Mesendoderm (in vitro differentiated cells): Measurements from ENCODE around the gene STOM.

ENCODE experiments used
- DNase-seq: peaks from one replicate; pipeline ENCODE4 v3.0.0; 2013
- H2AK5ac ChIP-seq: 2 replicates; pipeline ENCODE4 v1.6.1; 2013; ENCODE audit warnings: low read length, inconsistent platforms
- H2BK120ac ChIP-seq: 2 replicates; pipeline ENCODE4 v1.6.1; 2013; ENCODE audit warnings: low read depth, mild to moderate bottlenecking, low read length, moderate library complexity, mixed read lengths
- H2BK15ac ChIP-seq: replicated peaks from 2 replicates; pipeline ENCODE4 v1.6.1; 2013; ENCODE audit warnings: low read depth, mild to moderate bottlenecking, moderate library complexity
- H2BK5ac ChIP-seq: 2 replicates; pipeline ENCODE4 v1.6.1; 2013; ENCODE audit warnings: low read length, inconsistent platforms
- H3K18ac ChIP-seq: 2 replicates; pipeline ENCODE4 v1.6.1; 2013; ENCODE audit warnings: mild to moderate bottlenecking, low read length, mixed read lengths
- H3K23ac ChIP-seq: one replicate; pipeline ENCODE4 v1.6.1; 2013; ENCODE audit warnings: low read length
- H3K27ac ChIP-seq: 2 replicates; pipeline ENCODE4 v1.5.1; 2013; ENCODE audit warnings: low read depth, mild to moderate bottlenecking, inconsistent platforms, low read length, moderate library complexity
- H3K27me3 ChIP-seq: 2 replicates; pipeline ENCODE4 v1.6.1; 2013; ENCODE audit warnings: low read length, control low read depth, mild to moderate bottlenecking, inconsistent platforms; ENCODE audit not compliant: insufficient read depth, poor library complexity
- H3K36me3 ChIP-seq: 2 replicates; pipeline ENCODE4 v1.6.1; 2013; ENCODE audit warnings: low read length, inconsistent platforms; ENCODE audit not compliant: control insufficient read depth, insufficient read depth
- H3K4ac ChIP-seq: one replicate; pipeline ENCODE4 v1.6.1; 2013; ENCODE audit warnings: low read depth, mild to moderate bottlenecking, low read length, moderate library complexity
- H3K4me1 ChIP-seq: 2 replicates; pipeline ENCODE4 v1.6.1; 2013; ENCODE audit warnings: low read depth, low read length, inconsistent platforms; ENCODE audit not compliant: control insufficient read depth
- H3K4me2 ChIP-seq: 2 replicates; pipeline ENCODE4 v1.6.1; 2013; ENCODE audit warnings: low read length
- H3K4me3 ChIP-seq: 2 replicates; pipeline ENCODE4 v1.5.1; 2013; ENCODE audit warnings: mild to moderate bottlenecking, low read length
- H3K56ac ChIP-seq: one replicate; pipeline ENCODE4 v1.6.1; 2013; ENCODE audit warnings: low read length
- H3K79me1 ChIP-seq: 2 replicates; pipeline ENCODE4 v1.6.1; 2013; ENCODE audit warnings: low read length, inconsistent platforms
- H3K79me2 ChIP-seq: 2 replicates; pipeline ENCODE4 v1.6.1; 2013; ENCODE audit warnings: mild to moderate bottlenecking, low read length; ENCODE audit not compliant: control insufficient read depth, insufficient read depth
- H3K9ac ChIP-seq: 2 replicates; pipeline ENCODE4 v1.6.1; 2013; ENCODE audit warnings: low read length, inconsistent platforms
- H4K5ac ChIP-seq: one replicate; pipeline ENCODE4 v1.6.1; 2013; ENCODE audit warnings: low read length
- H4K8ac ChIP-seq: one replicate; pipeline ENCODE4 v1.6.1; 2013; ENCODE audit warnings: low read depth, mild to moderate bottlenecking, control low read depth, low read length, moderate library complexity
- WGBS: extraction: QIAGEN DNeasy Blood & Tissue Kit; methylation state at CpG from one replicate; pipeline ENCODE4 v1.1.7; 2013; ENCODE audit warnings: low lambda C conversion rate, missing lambda C conversion rate; ENCODE audit not compliant: insufficient coverage; ENCODE audit errors: extremely low coverage; 5-methylcytosine and 5-hydroxymethylcytosine counted together

The STOM gene

GRCh38 chr9:121316852-121317373 is 53.1 kb downstream of the STOM start:
- Histone ChIP-seq H3K79me2 (no peaks in the 10 kb centered on the region), H2BK5ac (no peak overlapping the region), H3K27me3 (no peaks in the 10 kb centered on the region), H4K8ac (no peak overlapping the region), H3K4ac (no peak overlapping the region), H2BK120ac (no peak overlapping the region), H3K18ac (no peak overlapping the region), H3K23ac (no peak overlapping the region), H2AK5ac (no peak overlapping the region), H3K56ac (no peak overlapping the region), H4K5ac (no peak overlapping the region), H3K9ac (no peak overlapping the region), H3K36me3 (no peaks in the 10 kb centered on the region), H3K4me3 (no peak overlapping the region), H2BK15ac (no peak overlapping the region), H3K79me1 (no peaks in the 10 kb centered on the region), H3K27ac (no peak overlapping the region), H3K4me2 (no peak overlapping the region), H3K4me1 (no peaks in the 10 kb centered on the region)
- no CpG with 5 or more reads among the region's 11 CpGs for WGBS
- no peak for DNase-seq

GRCh38 chr9:121316378-121316777 is 53.7 kb downstream of the STOM start:
- Histone ChIP-seq H3K4ac (no peak overlapping the region), H3K4me3 (no peak overlapping the region), H3K4me2 (no peak overlapping the region), H3K27ac (no peak overlapping the region), H3K36me3 (no peaks in the 10 kb centered on the region), H3K18ac (no peak overlapping the region), H3K23ac (no peak overlapping the region), H2BK5ac (no peak overlapping the region), H3K79me2 (no peaks in the 10 kb centered on the region), H3K79me1 (no peaks in the 10 kb centered on the region), H3K27me3 (no peaks in the 10 kb centered on the region), H3K4me1 (no peaks in the 10 kb centered on the region), H4K8ac (no peak overlapping the region), H2BK120ac (no peak overlapping the region), H2AK5ac (no peak overlapping the region), H3K56ac (no peak overlapping the region), H4K5ac (no peak overlapping the region), H2BK15ac (no peak overlapping the region), H3K9ac (no peak overlapping the region)
- DNase-seq: no peak
- no CpG with 5 or more reads among the region's 6 CpGs for WGBS

- DNase-seq: no peak
- H3K36me3 ChIP-seq: no peaks in the 10 kb centered on the region
Measured at GRCh38 chr9:121313458-121314152, 56.4 kb downstream of the STOM start.

GRCh38 chr9:121312169-121312568 is 57.9 kb downstream of the STOM start:
- H3K36me3 ChIP-seq: no peaks in the 10 kb centered on the region
- no peak overlapping the region for H3K4me2 ChIP-seq
- H2AK5ac ChIP-seq: no peak overlapping the region
- H4K8ac ChIP-seq: no peak overlapping the region
- no peak overlapping the region for H3K27ac ChIP-seq
- H3K18ac ChIP-seq: no peak overlapping the region
- WGBS: no CpG with 5 or more reads among the region's 17 CpGs
- H2BK15ac ChIP-seq: no peak overlapping the region
- H3K56ac ChIP-seq: no peak overlapping the region
- no peak overlapping the region for H2BK5ac ChIP-seq
- no peak overlapping the region for H3K9ac ChIP-seq
- no peaks in the 10 kb centered on the region for H3K27me3 ChIP-seq
- H2BK120ac ChIP-seq: no peak overlapping the region
- H4K5ac ChIP-seq: no peak overlapping the region
- H3K4ac ChIP-seq: no peak overlapping the region
- no peak overlapping the region for H3K23ac ChIP-seq
- no peak overlapping the region for H3K4me3 ChIP-seq
- no peak for DNase-seq
- no peaks in the 10 kb centered on the region for H3K79me1 ChIP-seq
- no peaks in the 10 kb centered on the region for H3K4me1 ChIP-seq
- no peaks in the 10 kb centered on the region for H3K79me2 ChIP-seq

More at GRCh38 chr9:121313458-121314152, 56.4 kb downstream of the STOM start:
- Histone ChIP-seq H4K8ac (no peak overlapping the region), H2BK5ac (no peak overlapping the region), H3K4me2 (no peak overlapping the region), H2BK120ac (no peak overlapping the region), H4K5ac (no peak overlapping the region), H3K23ac (no peak overlapping the region), H3K79me1 (no peaks in the 10 kb centered on the region), H2AK5ac (no peak overlapping the region), H3K9ac (no peak overlapping the region), H3K18ac (no peak overlapping the region), H2BK15ac (no peak overlapping the region), H3K27ac (no peak overlapping the region), H3K56ac (no peak overlapping the region), H3K4me3 (no peak overlapping the region), H3K4ac (no peak overlapping the region), H3K79me2 (no peaks in the 10 kb centered on the region), H3K4me1 (no peaks in the 10 kb centered on the region), H3K27me3 (no peaks in the 10 kb centered on the region)
- WGBS: no CpG with 5 or more reads among the region's 10 CpGs

GRCh38 chr9:121310571-121310970 is 59.5 kb downstream of the STOM start:
- H3K4ac ChIP-seq: no peak overlapping the region
- no peak overlapping the region for H4K8ac ChIP-seq
- H2BK15ac ChIP-seq: no peak overlapping the region
- no peak overlapping the region for H3K27ac ChIP-seq
- H2AK5ac ChIP-seq: no peak overlapping the region
- H2BK5ac ChIP-seq: no peak overlapping the region
- H3K56ac ChIP-seq: no peak overlapping the region
- no peak overlapping the region for H3K23ac ChIP-seq
- H3K36me3 ChIP-seq: no peaks in the 10 kb centered on the region
- no peak overlapping the region for H2BK120ac ChIP-seq
- no peaks in the 10 kb centered on the region for H3K4me1 ChIP-seq
- DNase-seq: no peak
- no peaks in the 10 kb centered on the region for H3K27me3 ChIP-seq
- H3K4me3 ChIP-seq: no peak overlapping the region
- no CpG with 5 or more reads among the region's 9 CpGs for WGBS
- no peak overlapping the region for H3K18ac ChIP-seq
- H3K79me1 ChIP-seq: no peaks in the 10 kb centered on the region
- H3K9ac ChIP-seq: no peak overlapping the region
- no peak overlapping the region for H3K4me2 ChIP-seq
- H3K79me2 ChIP-seq: no peaks in the 10 kb centered on the region
- no peak overlapping the region for H4K5ac ChIP-seq
